ENCODE measurements around the gene FAM193B. TPM values are rescaled to one million over a fixed set of nuclear protein-coding genes. Genes with fewer than 3 reads are reported as not detected.

The FAM193B gene
- total and polyA plus RNA-seq, 2 of the 13 experiments (the other 11 are each of a cell fraction or from before 2014, with no cell fraction given): 21.2 to 40.9 TPM

DNA sequence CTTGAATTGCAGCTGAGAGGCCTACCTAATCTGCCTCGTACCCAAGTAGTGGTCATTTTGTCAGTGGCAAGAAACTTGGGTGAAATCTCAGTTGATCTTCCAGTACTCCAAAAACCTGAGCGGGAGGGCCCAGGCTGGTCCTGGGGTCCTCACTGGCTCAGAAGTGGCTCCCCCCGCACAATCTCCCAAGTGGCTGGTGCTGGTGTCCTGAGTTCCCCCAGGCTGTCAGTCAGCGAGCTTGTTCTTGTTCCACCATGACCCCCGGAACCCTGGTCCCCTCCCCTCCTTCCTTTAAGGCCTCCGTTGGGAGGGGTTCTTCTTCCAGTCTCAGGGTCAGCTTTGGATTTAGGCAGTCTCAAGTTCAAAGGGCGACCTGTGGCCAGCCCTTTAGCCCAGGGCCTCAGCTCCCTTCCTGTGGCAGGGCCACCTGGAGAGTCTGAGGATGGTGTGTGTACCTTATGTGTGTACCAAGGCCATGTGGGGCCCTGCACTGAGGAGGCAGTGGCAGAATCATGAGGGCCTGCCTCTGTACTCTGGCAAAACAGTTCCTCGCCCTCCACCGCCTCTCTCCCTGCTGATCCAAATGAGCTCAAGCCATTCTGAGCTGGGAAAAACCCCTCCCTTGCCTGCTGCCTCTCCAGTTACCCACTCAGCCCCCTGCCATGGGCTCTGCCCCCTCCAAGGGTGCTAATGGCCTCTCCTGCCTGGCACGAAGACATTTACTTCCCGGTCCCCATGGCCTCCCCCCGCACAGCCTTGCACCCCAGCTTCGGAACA, 76.5 kb downstream of the FAM193B start (continued):
- TF ChIP-seq, protein P1, sequence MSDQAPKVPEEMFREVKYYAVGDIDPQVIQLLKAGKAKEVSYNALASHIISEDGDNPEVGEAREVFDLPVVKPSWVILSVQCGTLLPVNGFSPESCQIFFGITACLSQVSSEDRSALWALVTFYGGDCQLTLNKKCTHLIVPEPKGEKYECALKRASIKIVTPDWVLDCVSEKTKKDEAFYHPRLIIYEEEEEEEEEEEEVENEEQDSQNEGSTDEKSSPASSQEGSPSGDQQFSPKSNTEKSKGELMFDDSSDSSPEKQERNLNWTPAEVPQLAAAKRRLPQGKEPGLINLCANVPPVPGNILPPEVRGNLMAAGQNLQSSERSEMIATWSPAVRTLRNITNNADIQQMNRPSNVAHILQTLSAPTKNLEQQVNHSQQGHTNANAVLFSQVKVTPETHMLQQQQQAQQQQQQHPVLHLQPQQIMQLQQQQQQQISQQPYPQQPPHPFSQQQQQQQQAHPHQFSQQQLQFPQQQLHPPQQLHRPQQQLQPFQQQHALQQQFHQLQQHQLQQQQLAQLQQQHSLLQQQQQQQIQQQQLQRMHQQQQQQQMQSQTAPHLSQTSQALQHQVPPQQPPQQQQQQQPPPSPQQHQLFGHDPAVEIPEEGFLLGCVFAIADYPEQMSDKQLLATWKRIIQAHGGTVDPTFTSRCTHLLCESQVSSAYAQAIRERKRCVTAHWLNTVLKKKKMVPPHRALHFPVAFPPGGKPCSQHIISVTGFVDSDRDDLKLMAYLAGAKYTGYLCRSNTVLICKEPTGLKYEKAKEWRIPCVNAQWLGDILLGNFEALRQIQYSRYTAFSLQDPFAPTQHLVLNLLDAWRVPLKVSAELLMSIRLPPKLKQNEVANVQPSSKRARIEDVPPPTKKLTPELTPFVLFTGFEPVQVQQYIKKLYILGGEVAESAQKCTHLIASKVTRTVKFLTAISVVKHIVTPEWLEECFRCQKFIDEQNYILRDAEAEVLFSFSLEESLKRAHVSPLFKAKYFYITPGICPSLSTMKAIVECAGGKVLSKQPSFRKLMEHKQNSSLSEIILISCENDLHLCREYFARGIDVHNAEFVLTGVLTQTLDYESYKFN (CRISPR knock-in tag; conservative IDR thresholded peaks at IDR 0.05): peak; percentile 68
- TF ChIP-seq SKI (IDR thresholded peaks at IDR 0.05; ENCODE audit: partially characterized antibody) (no peak), TGIF2 (CRISPR knock-in tag; IDR thresholded peaks at IDR 0.05) (no peak), GMEB1 (CRISPR knock-in tag; IDR thresholded peaks at IDR 0.05; ENCODE audit: borderline replicate concordance) (no peak), ZSCAN21 (CRISPR knock-in tag; IDR thresholded peaks at IDR 0.05; ENCODE audit: borderline replicate concordance) (no peak), ZNF747 (CRISPR knock-in tag; IDR thresholded peaks at IDR 0.05; ENCODE audit: borderline replicate concordance) (no peak), MED1 (CRISPR knock-in tag; IDR thresholded peaks at IDR 0.05) (0 out of 2 replicates have a peak, but pooled peaks have one; percentile 14), HNF4A (CRISPR knock-in tag; IDR thresholded peaks at IDR 0.05) (peak; percentile 57), ZBTB33 (CRISPR knock-in tag; IDR thresholded peaks at IDR 0.05) (0 out of 2 replicates have a peak, but pooled peaks have one; percentile 11), GFI1 (CRISPR knock-in tag; IDR thresholded peaks at IDR 0.05; ENCODE audit: borderline replicate concordance) (no peak), ZNF879 (CRISPR knock-in tag; IDR thresholded peaks at IDR 0.05) (no peak), GATA4 (IDR thresholded peaks at IDR 0.05; ENCODE audit: borderline replicate concordance, low read depth) (no peak), HOXA9 (CRISPR knock-in tag; IDR thresholded peaks at IDR 0.05; ENCODE audit: borderline replicate concordance) (no peak), CEBPG (CRISPR knock-in tag; IDR thresholded peaks at IDR 0.05) (no peak), CCAR2 (optimal IDR thresholded peaks at IDR 0.05; ENCODE audit: low read depth, low read length) (no peak), ZNF784 (CRISPR knock-in tag; IDR thresholded peaks at IDR 0.05; ENCODE audit: borderline replicate concordance) (no peak), MEIS2 (CRISPR knock-in tag; IDR thresholded peaks at IDR 0.05) (no peak)
- TF ChIP-seq, protein P2, sequence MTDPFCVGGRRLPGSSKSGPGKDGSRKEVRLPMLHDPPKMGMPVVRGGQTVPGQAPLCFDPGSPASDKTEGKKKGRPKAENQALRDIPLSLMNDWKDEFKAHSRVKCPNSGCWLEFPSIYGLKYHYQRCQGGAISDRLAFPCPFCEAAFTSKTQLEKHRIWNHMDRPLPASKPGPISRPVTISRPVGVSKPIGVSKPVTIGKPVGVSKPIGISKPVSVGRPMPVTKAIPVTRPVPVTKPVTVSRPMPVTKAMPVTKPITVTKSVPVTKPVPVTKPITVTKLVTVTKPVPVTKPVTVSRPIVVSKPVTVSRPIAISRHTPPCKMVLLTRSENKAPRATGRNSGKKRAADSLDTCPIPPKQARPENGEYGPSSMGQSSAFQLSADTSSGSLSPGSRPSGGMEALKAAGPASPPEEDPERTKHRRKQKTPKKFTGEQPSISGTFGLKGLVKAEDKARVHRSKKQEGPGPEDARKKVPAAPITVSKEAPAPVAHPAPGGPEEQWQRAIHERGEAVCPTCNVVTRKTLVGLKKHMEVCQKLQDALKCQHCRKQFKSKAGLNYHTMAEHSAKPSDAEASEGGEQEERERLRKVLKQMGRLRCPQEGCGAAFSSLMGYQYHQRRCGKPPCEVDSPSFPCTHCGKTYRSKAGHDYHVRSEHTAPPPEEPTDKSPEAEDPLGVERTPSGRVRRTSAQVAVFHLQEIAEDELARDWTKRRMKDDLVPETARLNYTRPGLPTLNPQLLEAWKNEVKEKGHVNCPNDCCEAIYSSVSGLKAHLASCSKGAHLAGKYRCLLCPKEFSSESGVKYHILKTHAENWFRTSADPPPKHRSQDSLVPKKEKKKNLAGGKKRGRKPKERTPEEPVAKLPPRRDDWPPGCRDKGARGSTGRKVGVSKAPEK (CRISPR knock-in tag; IDR thresholded peaks at IDR 0.05; ENCODE audit: borderline replicate concordance): no peak
